Stimulated activated effector memory CD8-positive, alpha-beta T cell treated with anti-CD3 and anti-CD28 coated beads, Interleukin-12 subunit alpha, Interleukin-12 subunit beta, amount 100 ng/mL, for 72 hours (primary cell): ENCODE measurements around the gene NRXN2.
"Not testable (repeated sequence)": the region's sequence is repeated elsewhere in the genome, so short reads cannot be mapped to it uniquely, and the experiment has no call there.

Experiments
- ATAC-seq: fragments of 150-1000 bp; cut with Tn5 transposase; 2 replicates; pipeline ENCODE4 v1.10.0; 2021
- DNase-seq, 2 donors: peaks; one replicate each; pipeline ENCODE4 v3.0.0; 2021 to 2022; ENCODE audit warnings: low spot score in 2 of 2
- H3K27ac Mint-ChIP-seq: one replicate; pipeline ENCODE4 v1.8.0; 2022; ENCODE audit warnings: mild to moderate bottlenecking, mixed read lengths
- H3K36me3 Mint-ChIP-seq: one replicate; pipeline ENCODE4 v1.8.0; 2022; ENCODE audit warnings: mild to moderate bottlenecking, mixed read lengths
- H3K4me1 Mint-ChIP-seq: one replicate; pipeline ENCODE4 v1.8.0; 2022; ENCODE audit warnings: mixed read lengths
- H3K4me3 Mint-ChIP-seq: one replicate; pipeline ENCODE4 v1.8.0; 2022; ENCODE audit warnings: mild to moderate bottlenecking, mixed read lengths
- H3K9me3 Mint-ChIP-seq: one replicate; pipeline ENCODE4 v1.8.0; 2022; ENCODE audit warnings: mixed read lengths

Gene NRXN2

GRCh38 chr11:64672875-64673274, 50.1 kb downstream of the NRXN2 start:
- Mint-ChIP-seq H3K4me3 (no peak overlapping the region), H3K4me1 (peaks cover 6% of the 10 kb centered on the region), H3K9me3 (no peaks in the 10 kb centered on the region), H3K27ac (no peak overlapping the region), H3K36me3 (no peaks in the 10 kb centered on the region)
- DNase-seq (no peak), ATAC-seq (no peak)

- Mint-ChIP-seq H3K4me3 (no peak overlapping the region), H3K36me3 (no peaks in the 10 kb centered on the region), H3K9me3 (no peaks in the 10 kb centered on the region), H3K27ac (no peak overlapping the region), H3K4me1 (peaks cover 5% of the 10 kb centered on the region)
- DNase-seq = no peak
- peak; percentile 8 for ATAC-seq
Measured at GRCh38 chr11:64670975-64671374, 52.0 kb downstream of the NRXN2 start.

- H3K9me3 Mint-ChIP-seq = no peaks in the 10 kb centered on the region
- no peaks in the 10 kb centered on the region for H3K36me3 Mint-ChIP-seq
- ATAC-seq = no peak
- no peak overlapping the region for H3K27ac Mint-ChIP-seq
- H3K4me3 Mint-ChIP-seq = no peak overlapping the region
- DNase-seq = no peak
- H3K4me1 Mint-ChIP-seq = no peaks in the 10 kb centered on the region
Measured at GRCh38 chr11:64667154-64667745, 55.7 kb downstream of the NRXN2 start.

DNA sequence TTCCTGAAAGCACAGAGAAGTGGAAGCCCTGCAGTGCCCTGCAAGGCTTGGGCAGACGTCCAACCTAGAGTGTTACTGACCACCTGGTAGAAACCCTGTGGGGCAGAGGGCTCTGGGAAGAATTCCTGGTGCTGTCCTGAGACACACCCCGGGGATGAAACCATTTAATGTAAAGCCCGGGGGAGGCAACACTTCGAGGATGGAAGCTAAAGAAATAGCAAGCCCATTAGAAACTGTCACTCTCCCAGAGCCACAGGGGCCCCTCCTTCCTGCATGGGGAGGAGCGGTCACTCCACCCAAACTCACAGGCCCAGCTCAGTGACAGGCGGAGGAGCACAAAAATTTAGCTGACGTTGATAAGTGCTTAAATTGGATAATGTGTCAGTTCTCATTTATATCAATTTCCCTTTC, 57.6 kb downstream of the NRXN2 start:
- H3K4me3 Mint-ChIP-seq = no peak overlapping the region
- no peak for DNase-seq
- no peaks in the 10 kb centered on the region for H3K4me1 Mint-ChIP-seq
- no peaks in the 10 kb centered on the region for H3K36me3 Mint-ChIP-seq
- no peaks in the 10 kb centered on the region for H3K9me3 Mint-ChIP-seq
- no peak for ATAC-seq
- no peak overlapping the region for H3K27ac Mint-ChIP-seq

DNA sequence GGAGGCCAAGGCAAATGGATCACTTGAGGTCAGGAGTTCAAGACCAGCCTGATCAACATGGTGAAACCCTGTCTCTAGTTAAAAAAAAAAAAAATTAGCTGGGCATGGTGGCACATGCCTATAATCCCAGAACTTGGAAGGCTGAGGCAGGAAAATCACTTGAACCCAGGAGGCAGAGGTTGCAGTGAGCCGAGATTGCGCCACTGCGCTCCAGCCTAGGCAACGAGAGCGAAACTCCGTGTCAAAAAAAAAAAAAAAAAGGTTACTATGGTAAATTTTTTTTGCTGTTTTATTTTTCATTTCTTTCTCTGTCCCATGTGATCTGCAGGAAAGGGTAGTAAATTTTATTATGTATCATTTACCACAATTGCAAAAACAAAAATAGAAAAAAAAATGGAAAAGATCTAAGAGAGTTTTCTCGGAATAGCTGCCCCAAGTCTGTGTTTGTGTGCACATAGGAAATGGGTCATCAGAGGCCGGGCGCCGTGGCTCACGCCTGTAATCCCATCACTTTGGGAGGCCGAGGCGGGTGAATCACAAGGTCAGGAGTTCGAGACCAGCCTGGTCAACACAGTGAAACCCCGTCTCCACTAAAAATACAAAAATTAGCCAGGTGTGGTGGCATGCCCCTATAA, 58.6 kb downstream of the NRXN2 start:
- ATAC-seq, DNase-seq, H3K27ac Mint-ChIP-seq, H3K4me1 Mint-ChIP-seq, H3K36me3 Mint-ChIP-seq, H3K9me3 Mint-ChIP-seq, H3K4me3 Mint-ChIP-seq: not testable (repeated sequence)

GRCh38 chr11:64663656-64664055, 59.3 kb downstream of the NRXN2 start:
- H3K4me1 Mint-ChIP-seq = no peaks in the 10 kb centered on the region
- H3K36me3 Mint-ChIP-seq = no peaks in the 10 kb centered on the region
- DNase-seq (no peak), ATAC-seq (no peak)
- no peak overlapping the region for H3K27ac Mint-ChIP-seq
- H3K9me3 Mint-ChIP-seq = no peaks in the 10 kb centered on the region
- H3K4me3 Mint-ChIP-seq = no peak overlapping the region

- no peaks in the 10 kb centered on the region for H3K36me3 Mint-ChIP-seq
- no peak overlapping the region for H3K27ac Mint-ChIP-seq
- no peaks in the 10 kb centered on the region for H3K9me3 Mint-ChIP-seq
- DNase-seq = no peak
- no peak for ATAC-seq
- H3K4me1 Mint-ChIP-seq = peaks cover 6% of the 10 kb centered on the region
- H3K4me3 Mint-ChIP-seq = no peak overlapping the region
Measured at GRCh38 chr11:64661614-64662013, 61.4 kb downstream of the NRXN2 start.

DNA sequence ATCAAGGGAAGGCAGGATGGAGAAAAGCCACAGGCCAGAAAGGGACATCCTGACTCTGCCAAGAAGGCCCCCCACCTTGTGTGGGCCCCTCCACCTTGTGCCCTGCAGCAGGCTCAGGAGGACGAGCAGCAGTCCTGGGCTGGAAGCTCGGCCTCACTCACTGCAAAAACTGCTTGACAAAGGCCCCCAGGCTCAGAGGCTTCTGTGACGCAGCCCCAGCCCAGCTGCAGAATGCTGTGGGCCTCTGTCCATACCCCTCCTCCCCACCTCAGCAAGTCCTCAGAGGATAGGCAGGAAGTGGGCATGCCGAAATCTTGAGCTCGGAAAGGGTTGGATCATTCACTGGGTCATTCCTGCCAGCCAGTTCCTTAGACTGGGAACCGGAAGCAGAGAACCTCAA, 61.9 kb downstream of the NRXN2 start:
- ATAC-seq (no peak), DNase-seq (no peak)
- Mint-ChIP-seq H3K4me1 (peaks cover 6% of the 10 kb centered on the region), H3K9me3 (no peaks in the 10 kb centered on the region), H3K4me3 (no peak overlapping the region), H3K36me3 (no peaks in the 10 kb centered on the region), H3K27ac (no peak overlapping the region)

GRCh38 chr11:64660706-64661105, 62.3 kb downstream of the NRXN2 start:
- no peak overlapping the region for H3K4me3 Mint-ChIP-seq
- no peak for DNase-seq
- H3K9me3 Mint-ChIP-seq = no peaks in the 10 kb centered on the region
- H3K27ac Mint-ChIP-seq = no peak overlapping the region
- ATAC-seq = no peak
- H3K4me1 Mint-ChIP-seq = peaks cover 6% of the 10 kb centered on the region
- no peaks in the 10 kb centered on the region for H3K36me3 Mint-ChIP-seq

- Mint-ChIP-seq H3K9me3 (no peaks in the 10 kb centered on the region), H3K4me3 (no peak overlapping the region), H3K27ac (no peak overlapping the region), H3K36me3 (no peaks in the 10 kb centered on the region), H3K4me1 (peaks cover 6% of the 10 kb centered on the region)
- no peak for ATAC-seq
- no peak for DNase-seq
Measured at GRCh38 chr11:64660205-64660604, 62.8 kb downstream of the NRXN2 start.

- no peak overlapping the region for H3K27ac Mint-ChIP-seq
- peak; percentile 59 for ATAC-seq
- DNase-seq = no peak
- no peaks in the 10 kb centered on the region for H3K9me3 Mint-ChIP-seq
- no peaks in the 10 kb centered on the region for H3K36me3 Mint-ChIP-seq
- no peak overlapping the region for H3K4me3 Mint-ChIP-seq
- peaks cover 6% of the 10 kb centered on the region for H3K4me1 Mint-ChIP-seq
Measured at GRCh38 chr11:64659417-64660144, 63.4 kb downstream of the NRXN2 start.

GRCh38 chr11:64658265-64658664, 64.7 kb downstream of the NRXN2 start:
- no peak overlapping the region for H3K27ac Mint-ChIP-seq
- DNase-seq = no peak
- ATAC-seq = no peak
- H3K4me3 Mint-ChIP-seq = no peak overlapping the region
- peaks cover 7% of the 10 kb centered on the region for H3K4me1 Mint-ChIP-seq
- H3K36me3 Mint-ChIP-seq = no peaks in the 10 kb centered on the region
- H3K9me3 Mint-ChIP-seq = no peaks in the 10 kb centered on the region

DNA sequence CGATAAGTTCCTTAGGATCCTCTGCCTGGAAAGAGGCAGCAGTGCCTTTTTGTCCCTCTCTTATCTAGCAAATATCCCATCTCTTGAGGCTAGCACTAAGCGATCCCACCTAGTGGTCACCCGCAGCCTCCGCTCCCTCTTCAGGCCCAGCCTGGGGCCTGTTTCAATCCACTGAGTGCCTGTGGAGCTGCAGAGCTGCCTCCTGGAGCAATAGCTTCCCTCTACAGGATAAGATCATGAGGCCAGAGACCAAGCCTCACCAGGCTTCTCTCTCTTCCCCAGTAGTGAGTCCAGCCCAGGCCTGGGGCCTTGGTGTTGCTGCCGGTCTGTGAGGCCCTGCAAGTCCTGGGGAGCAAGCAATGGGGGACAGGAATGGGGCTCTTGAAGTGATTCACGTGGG, 66.1 kb downstream of the NRXN2 start:
- no peak overlapping the region for H3K27ac Mint-ChIP-seq
- no peak overlapping the region for H3K4me3 Mint-ChIP-seq
- H3K9me3 Mint-ChIP-seq = no peaks in the 10 kb centered on the region
- H3K4me1 Mint-ChIP-seq = peaks cover 13% of the 10 kb centered on the region
- ATAC-seq (no peak), DNase-seq (no peak)
- no peaks in the 10 kb centered on the region for H3K36me3 Mint-ChIP-seq

DNA sequence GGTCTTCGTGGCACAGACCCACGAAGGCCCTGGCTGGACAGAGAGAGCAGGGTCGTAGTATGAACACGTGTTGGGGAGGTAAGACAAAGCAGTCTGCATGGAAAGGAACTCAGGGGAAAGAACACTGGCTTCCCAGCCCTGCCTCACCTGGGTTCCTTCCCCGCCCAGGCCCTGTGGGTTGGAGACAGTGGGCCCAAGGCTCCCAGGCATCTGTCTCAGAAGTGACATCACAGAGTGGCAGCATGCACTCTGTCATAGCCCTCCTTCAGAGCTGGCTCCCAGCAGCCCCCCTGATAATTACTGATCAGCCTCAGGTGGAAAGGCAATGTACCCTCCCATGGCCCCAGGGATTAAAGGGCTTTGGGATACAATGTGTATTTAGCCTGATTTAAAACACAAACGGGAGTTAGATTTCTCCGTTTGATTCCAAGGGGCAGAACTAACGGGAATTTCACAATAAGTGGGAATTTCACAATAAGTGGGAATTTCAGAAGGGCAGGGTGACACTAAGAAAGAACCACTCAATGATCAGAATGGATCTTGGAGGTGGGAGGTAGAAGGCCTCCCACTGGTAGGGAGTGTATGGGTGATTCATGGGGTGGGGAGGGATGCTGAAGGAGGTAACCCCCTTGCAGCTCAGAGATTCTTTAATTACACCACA, 66.9 kb downstream of the NRXN2 start:
- H3K4me1 Mint-ChIP-seq = peaks cover 13% of the 10 kb centered on the region
- ATAC-seq (no peak), DNase-seq (no peak)
- H3K36me3 Mint-ChIP-seq = no peaks in the 10 kb centered on the region
- H3K9me3 Mint-ChIP-seq = no peaks in the 10 kb centered on the region
- no peak overlapping the region for H3K27ac Mint-ChIP-seq
- no peak overlapping the region for H3K4me3 Mint-ChIP-seq

GRCh38 chr11:64654958-64655541, 67.9 kb downstream of the NRXN2 start:
- ATAC-seq (no peak), DNase-seq (no peak)
- no peak overlapping the region for H3K27ac Mint-ChIP-seq
- peaks cover 13% of the 10 kb centered on the region for H3K4me1 Mint-ChIP-seq
- H3K36me3 Mint-ChIP-seq = no peaks in the 10 kb centered on the region
- no peaks in the 10 kb centered on the region for H3K9me3 Mint-ChIP-seq
- no peak overlapping the region for H3K4me3 Mint-ChIP-seq
